IPS-18a (cell line): Measurements from ENCODE around the gene ZNF3.
"Not testable (repeated sequence)": the region's sequence is repeated elsewhere in the genome, so short reads cannot be mapped to it uniquely, and the experiment has no call there.

ENCODE experiments used
- H3K27ac ChIP-seq: one replicate; pipeline ENCODE4 v1.5.1; 2013; ENCODE audit warnings: low read length
- H3K27me3 ChIP-seq: one replicate; pipeline ENCODE4 v1.6.1; 2013; ENCODE audit warnings: mild to moderate bottlenecking, low read length; ENCODE audit not compliant: control insufficient read depth, insufficient read depth
- H3K36me3 ChIP-seq: one replicate; pipeline ENCODE4 v1.6.1; 2013; ENCODE audit warnings: low read depth, low read length; ENCODE audit not compliant: control insufficient read depth
- H3K4me1 ChIP-seq: one replicate; pipeline ENCODE4 v1.6.1; 2013; ENCODE audit warnings: low read depth, low read length; ENCODE audit not compliant: control insufficient read depth
- H3K4me3 ChIP-seq: one replicate; pipeline ENCODE4 v1.5.1; 2013; ENCODE audit warnings: low read length
- H3K9ac ChIP-seq: one replicate; pipeline ENCODE4 v1.6.1; 2013; ENCODE audit warnings: mild to moderate bottlenecking, low read length, moderate library complexity
- H3K9me3 ChIP-seq: one replicate; pipeline ENCODE4 v1.6.1; 2013; ENCODE audit warnings: low read depth, low read length; ENCODE audit not compliant: control insufficient read depth

ZNF3 gene

GRCh38 chr7:100081535-100082102, at the start of gene ZNF3:
Gene ZNF3, minus strand, starts transcription at chr7:100081723. Its CDS starts 4,366 bp downstream, at chr7:100077357.
- Histone ChIP-seq H3K36me3 (peaks cover 25% of the 10 kb centered on the region), H3K9ac (peak within 1 kb of the TSS; percentile 96), H3K9me3 (no peaks in the 10 kb centered on the region), H3K4me1 (peaks cover 9% of the 10 kb centered on the region), H3K4me3 (peak within 1 kb of the TSS; percentile 80), H3K27ac (peak within 1 kb of the TSS; percentile 54), H3K27me3 (no peaks in the 10 kb centered on the region)

- peaks cover 4% of the 10 kb centered on the region for H3K4me1 ChIP-seq
- no peaks in the 10 kb centered on the region for H3K36me3 ChIP-seq
- H3K27me3 ChIP-seq: peaks cover 22% of the 10 kb centered on the region
- H3K27ac ChIP-seq: no peak overlapping the region
- peak overlapping the region; percentile 56 for H3K4me3 ChIP-seq
- H3K9ac ChIP-seq: no peak overlapping the region
- no peaks in the 10 kb centered on the region for H3K9me3 ChIP-seq
These were observed 49.3 kb upstream of the ZNF3 start for GRCh38 chr7:100130608-100131453.

DNA sequence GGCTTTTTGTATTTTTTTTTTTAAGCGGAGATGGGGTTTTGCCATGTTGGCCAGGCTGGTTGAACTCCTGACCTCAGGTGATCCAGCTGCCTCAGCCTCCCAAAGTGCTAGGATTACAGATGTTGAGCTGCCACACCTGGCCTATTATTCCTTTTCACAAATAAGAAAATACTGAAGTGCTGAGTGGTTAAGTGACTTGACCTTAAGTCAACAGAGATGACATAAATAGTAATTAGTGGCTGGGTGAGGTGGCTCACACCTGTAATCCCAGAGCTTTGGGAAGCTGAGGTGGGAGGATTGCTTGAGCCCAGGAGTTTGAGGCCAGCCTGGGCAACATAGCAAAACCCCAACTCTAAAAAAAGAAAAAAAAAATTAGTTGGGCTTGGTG, 48.7 kb upstream of the ZNF3 start:
- H3K27me3 ChIP-seq: peaks cover 22% of the 10 kb centered on the region
- H3K9me3 ChIP-seq, H3K36me3 ChIP-seq, H3K4me1 ChIP-seq, H3K27ac ChIP-seq, H3K9ac ChIP-seq, H3K4me3 ChIP-seq: not testable (repeated sequence)

- Histone ChIP-seq H3K9ac (no peak overlapping the region), H3K27ac (no peak overlapping the region), H3K36me3 (no peaks in the 10 kb centered on the region), H3K9me3 (no peaks in the 10 kb centered on the region), H3K4me1 (peaks cover 4% of the 10 kb centered on the region), H3K27me3 (peaks cover 22% of the 10 kb centered on the region), H3K4me3 (peak overlapping the region; percentile 95)
These were observed 47.1 kb upstream of the ZNF3 start for GRCh38 chr7:100128637-100128963.

DNA sequence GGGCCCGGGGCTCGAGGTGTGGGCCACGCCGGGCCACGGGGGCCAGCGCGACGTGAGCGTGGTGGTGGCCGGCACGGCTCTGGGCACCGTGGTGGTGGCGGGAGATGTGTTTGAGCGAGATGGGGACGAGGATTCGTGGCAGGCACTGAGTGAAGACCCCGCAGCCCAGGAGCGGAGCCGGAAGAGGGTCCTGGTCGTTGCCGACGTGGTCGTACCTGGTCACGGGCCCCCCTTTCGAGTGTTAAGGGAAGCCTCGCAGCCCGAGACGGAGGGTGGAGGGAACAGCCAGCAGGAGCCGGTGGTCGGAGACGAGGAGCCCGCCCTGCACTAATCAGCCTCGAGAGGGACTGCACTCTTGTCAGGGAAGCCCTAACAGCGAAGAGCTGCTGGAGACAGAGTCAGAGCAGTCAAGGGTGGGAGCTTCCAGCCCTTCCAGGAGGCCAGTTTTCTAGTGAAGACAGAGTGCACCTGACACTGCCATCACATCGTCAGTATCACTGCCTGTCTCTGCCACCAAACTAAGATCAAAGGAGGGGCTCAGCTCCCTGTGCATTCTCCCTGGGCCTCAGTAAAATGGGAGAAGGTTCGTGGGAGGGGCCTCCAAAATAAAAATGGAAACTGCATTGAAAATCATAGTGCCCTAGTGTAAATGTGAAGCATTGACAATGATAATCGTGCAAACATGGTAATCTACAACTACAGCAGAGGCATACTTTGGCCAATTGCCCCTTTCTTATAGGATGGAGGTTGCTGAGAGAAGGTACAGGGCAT, 46.5 kb upstream of the ZNF3 start:
- Histone ChIP-seq H3K9me3 (no peaks in the 10 kb centered on the region), H3K27ac (no peak overlapping the region), H3K9ac (peak overlapping the region; percentile 95), H3K4me3 (peak overlapping the region; percentile 95), H3K27me3 (peaks cover 22% of the 10 kb centered on the region), H3K36me3 (no peaks in the 10 kb centered on the region), H3K4me1 (peaks cover 4% of the 10 kb centered on the region)

DNA sequence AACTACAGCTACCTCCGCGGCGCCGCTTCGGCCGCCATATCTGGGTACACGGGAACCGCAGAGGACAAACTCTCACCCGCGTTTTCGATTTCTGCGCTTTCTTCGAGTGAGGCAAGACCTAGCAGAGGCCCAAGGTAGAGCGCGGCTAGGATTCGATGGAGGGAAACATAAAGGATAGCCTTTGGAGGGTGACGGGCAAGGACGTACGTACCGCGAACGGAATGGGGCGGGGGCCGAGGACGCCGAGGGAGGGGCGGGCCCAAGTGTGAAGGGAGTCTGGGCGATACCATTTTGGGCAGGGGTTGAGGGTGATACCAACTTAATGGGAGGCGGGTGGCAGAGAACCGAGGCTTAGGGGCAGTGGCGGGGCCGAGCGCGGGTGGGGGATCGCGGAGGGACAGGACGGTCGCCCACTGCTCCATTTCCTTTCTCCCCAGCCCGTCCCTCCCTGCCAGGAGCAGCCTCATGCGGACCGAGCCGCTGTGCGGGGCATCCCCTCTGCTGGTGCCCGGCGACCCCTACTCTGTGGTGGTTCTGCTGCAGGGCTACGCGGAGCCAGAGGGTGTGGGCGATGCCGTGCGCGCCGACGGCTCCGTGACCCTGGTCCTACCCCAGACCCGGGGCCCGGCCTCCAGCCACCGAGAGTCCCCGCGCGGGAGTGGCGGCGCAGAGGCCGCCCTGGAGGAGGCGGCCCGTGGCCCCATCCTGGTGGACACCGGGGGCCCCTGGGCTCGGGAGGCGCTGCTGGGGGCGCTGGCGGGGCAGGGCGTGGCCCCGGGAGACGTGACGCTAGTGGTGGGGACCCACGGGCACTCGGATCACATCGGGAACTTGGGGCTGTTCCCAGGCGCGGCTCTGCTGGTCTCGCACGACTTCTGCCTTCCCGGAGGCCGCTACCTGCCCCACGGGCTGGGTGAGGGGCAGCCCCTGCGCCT, 45.7 kb upstream of the ZNF3 start, which contains the start of gene MBLAC1:
Gene MBLAC1 (plus strand): TSS at position 37 of the 935 bp plus-strand sequence. CDS start 429 bp downstream, at position 466.
- H3K4me3 ChIP-seq: peak within 1 kb of the TSS; percentile 95
- H3K27me3 ChIP-seq: peaks cover 22% of the 10 kb centered on the region
- peak within 1 kb of the TSS; percentile 95 for H3K9ac ChIP-seq
- no peaks in the 10 kb centered on the region for H3K36me3 ChIP-seq
- H3K4me1 ChIP-seq: peaks cover 4% of the 10 kb centered on the region
- peak within 1 kb of the TSS; percentile 89 for H3K27ac ChIP-seq
- H3K9me3 ChIP-seq: no peaks in the 10 kb centered on the region

DNA sequence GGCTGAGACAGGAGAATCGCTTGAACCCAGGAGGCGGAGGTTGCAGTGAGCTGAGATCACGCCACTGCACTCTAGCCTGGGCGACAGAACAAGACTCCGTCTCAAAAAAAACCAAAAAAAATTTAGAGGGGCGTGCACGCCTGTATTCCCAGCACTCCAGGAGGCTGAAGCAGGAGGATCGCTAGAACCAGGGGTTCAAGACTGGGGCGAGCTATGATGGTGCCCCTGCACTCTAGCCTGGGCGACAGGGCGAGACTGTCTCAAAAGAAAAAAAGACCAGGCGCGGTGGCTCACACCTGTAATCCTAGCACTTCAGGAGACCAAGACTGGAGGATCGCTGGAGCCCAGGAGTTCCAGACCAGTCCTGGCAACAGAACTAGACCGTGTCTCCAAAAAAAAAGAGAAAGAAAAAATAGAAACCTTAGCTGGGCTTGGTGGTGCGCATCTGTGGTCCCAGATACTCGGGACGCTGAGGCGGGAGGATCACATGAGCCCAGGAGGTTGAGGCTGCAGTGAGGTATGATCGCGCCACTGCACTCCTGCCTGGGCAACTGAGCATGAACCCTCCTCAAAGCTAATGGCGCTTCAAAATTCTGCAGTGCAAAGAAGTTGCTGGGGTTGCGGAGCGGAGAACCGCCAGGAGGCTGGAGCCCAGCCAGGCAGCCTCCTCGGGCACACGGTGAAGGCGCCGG, 44.9 kb upstream of the ZNF3 start:
- Histone ChIP-seq H3K9me3 (no peaks in the 10 kb centered on the region), H3K9ac (peak overlapping the region; percentile 95), H3K27ac (peak overlapping the region; percentile 89), H3K4me3 (peak overlapping the region; percentile 95), H3K36me3 (no peaks in the 10 kb centered on the region), H3K4me1 (peaks cover 4% of the 10 kb centered on the region), H3K27me3 (peaks cover 22% of the 10 kb centered on the region)

GRCh38 chr7:100124301-100125230, 43.0 kb upstream of the ZNF3 start:
- peaks cover 20% of the 10 kb centered on the region for H3K27me3 ChIP-seq
- H3K9ac ChIP-seq: no peak overlapping the region
- H3K4me3 ChIP-seq: no peak overlapping the region
- H3K36me3 ChIP-seq: no peaks in the 10 kb centered on the region
- H3K27ac ChIP-seq: no peak overlapping the region
- H3K4me1 ChIP-seq: peaks cover 10% of the 10 kb centered on the region
- H3K9me3 ChIP-seq: no peaks in the 10 kb centered on the region

GRCh38 chr7:100122568-100122967, 41.0 kb upstream of the ZNF3 start:
- H3K9me3 ChIP-seq: no peaks in the 10 kb centered on the region
- no peak overlapping the region for H3K27ac ChIP-seq
- no peaks in the 10 kb centered on the region for H3K36me3 ChIP-seq
- H3K4me3 ChIP-seq: no peak overlapping the region
- no peak overlapping the region for H3K9ac ChIP-seq
- peaks cover 6% of the 10 kb centered on the region for H3K4me1 ChIP-seq
- H3K27me3 ChIP-seq: peaks cover under 1% of the 10 kb centered on the region

- no peak overlapping the region for H3K9ac ChIP-seq
- H3K4me3 ChIP-seq: no peak overlapping the region
- H3K27me3 ChIP-seq: no peaks in the 10 kb centered on the region
- peaks cover 6% of the 10 kb centered on the region for H3K4me1 ChIP-seq
- no peak overlapping the region for H3K27ac ChIP-seq
- H3K36me3 ChIP-seq: no peaks in the 10 kb centered on the region
- H3K9me3 ChIP-seq: no peaks in the 10 kb centered on the region
These were observed 40.5 kb upstream of the ZNF3 start for GRCh38 chr7:100122067-100122466.
